HG02981 (cell line): ENCODE measurements around the gene RET.
A peak's percentile ranks its signal among the peaks of the same experiment; 100 is the strongest.

Source experiments
- ATAC-seq: cut with Tn5 transposase; IDR thresholded peaks from one replicate; pipeline ENCODE4 v1.9.1; 2021; ENCODE audit warnings: mild to moderate bottlenecking, moderate library complexity; ENCODE audit not compliant: unreplicated experiment

Gene RET

DNA sequence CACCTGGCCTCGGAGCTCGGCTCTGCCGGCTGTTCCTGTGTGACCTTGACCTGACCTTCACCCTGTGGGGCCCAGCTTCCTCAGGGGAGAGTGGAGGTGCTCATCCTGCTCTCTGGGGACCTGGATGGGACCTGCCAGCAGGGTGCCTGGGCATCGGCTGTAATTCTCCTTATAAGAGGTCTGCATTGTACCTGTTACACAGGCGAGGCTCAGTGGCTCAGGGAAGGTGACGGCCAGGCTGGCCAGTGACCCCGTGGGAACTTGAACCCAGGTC is 29.0 kb downstream of the RET start:
- no peak for ATAC-seq

DNA sequence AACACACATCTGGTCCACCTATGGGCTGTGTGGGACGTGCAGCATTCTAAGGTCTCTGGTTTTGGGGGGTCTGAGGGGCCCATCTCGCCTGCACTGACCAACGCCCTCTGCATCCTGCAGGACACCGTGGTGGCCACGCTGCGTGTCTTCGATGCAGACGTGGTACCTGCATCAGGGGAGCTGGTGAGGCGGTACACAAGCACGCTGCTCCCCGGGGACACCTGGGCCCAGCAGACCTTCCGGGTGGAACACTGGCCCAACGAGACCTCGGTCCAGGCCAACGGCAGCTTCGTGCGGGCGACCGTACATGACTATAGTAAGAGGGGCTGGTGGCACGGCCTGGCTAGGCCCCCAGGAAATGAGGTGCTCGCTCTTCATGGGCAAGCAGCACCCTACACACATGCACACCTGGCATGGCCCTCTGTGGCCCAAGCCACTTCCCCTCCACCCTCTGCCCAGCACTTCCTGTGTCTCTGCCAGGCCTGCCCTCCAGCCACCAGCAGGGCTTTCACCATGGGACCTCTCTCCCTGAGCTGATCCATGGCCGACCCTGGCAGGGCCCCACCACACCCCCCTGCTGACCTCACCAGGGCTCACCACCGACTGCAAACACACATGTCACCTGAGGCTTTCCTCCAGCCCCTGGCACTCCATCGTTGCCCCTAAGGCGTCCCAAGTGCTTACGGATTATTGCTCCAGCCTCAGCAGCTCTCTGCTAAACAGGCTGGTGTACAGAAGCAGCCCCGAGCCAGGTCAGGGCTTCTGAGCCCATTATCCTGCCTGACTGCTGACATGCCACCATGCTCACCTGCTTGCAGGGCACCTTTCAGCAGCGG is 29.6 kb downstream of the RET start:
- ATAC-seq: no peak

DNA sequence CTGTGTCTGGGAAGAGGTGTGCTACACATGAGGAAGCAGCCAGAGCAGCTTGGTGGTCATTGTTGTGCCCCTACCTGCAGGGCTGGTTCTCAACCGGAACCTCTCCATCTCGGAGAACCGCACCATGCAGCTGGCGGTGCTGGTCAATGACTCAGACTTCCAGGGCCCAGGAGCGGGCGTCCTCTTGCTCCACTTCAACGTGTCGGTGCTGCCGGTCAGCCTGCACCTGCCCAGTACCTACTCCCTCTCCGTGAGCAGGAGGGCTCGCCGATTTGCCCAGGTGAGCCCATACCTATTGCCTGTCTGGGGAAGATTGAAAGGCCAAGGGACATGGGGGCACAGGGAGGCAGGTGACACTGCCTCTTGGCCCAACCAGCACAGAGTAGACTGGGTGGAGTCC is 32.1 kb downstream of the RET start:
- ATAC-seq: no peak

DNA sequence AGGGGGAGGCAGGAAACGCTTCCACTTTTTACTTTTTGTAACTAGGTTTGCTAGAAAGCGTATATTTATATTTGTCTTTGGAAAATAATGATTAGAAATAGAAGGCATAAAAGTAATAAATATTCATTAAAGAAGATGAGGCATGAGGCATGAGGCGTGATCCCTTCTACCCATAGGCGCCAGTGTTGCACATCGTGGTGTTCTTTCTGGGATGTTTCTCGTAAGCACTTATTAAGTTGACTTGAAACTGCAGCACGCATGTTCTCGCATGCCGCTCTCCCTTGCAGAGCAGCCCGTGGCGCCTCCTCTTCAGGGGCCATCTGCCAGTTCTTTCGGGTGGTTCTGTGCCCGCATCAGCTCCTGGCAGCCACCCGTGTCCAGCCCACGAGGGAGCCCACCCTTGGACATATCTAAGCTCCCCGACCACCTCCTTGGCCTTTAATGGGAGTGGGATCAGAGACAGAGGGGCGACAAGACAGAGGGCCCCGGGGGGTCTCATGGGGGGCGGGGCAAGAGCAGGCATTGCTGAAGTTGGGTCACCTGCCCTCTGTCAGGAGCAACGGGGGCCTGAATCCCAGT is 32.9 kb downstream of the RET start:
- ATAC-seq: no peak

DNA sequence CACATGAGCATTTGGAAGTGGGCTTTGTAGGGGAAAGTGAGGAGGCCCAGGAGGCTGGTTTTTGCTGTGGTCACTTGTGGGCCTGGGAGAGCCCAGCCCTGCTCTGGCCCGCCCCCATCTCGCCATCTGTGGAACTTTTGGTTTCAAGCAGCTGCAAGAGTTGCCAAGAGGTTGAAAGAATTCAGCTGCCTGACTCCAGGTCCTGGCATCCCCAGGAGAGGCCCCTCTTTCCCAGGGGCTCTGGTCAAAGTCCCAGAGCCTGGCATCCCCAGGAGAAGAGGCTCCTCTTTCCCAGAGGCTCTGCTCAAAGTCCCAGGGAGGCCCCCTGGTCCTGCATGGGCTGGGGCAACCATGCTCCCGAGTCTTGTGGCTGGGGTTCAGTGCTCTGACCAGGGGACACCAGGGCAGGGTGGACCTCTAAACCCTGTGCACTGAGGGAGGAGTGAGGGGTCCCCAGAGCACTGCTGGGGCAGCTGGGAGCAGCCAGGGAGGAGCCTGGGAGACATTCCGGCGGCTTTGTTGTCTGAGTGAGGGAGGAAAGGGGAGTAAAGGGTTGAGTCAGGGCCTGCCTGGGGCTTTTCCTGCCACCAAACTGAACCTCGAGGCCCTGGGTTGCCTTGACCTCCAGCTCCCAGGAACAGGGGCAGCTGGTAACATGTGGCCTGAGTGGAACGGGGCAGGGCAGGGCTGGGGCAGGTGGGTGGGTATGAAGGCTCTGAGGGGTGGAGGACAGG is 33.6 kb downstream of the RET start:
- peak; percentile 42 for ATAC-seq

DNA sequence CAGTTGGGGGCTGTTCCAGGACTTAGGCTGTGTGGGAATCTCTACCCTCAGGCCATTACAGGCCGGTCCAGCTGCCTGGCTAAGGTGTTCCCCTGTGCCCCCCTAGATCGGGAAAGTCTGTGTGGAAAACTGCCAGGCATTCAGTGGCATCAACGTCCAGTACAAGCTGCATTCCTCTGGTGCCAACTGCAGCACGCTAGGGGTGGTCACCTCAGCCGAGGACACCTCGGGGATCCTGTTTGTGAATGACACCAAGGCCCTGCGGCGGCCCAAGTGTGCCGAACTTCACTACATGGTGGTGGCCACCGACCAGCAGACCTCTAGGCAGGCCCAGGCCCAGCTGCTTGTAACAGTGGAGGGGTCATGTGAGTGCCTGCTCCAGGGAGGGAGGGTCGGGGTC is 34.2 kb downstream of the RET start:
- ATAC-seq: no peak

DNA sequence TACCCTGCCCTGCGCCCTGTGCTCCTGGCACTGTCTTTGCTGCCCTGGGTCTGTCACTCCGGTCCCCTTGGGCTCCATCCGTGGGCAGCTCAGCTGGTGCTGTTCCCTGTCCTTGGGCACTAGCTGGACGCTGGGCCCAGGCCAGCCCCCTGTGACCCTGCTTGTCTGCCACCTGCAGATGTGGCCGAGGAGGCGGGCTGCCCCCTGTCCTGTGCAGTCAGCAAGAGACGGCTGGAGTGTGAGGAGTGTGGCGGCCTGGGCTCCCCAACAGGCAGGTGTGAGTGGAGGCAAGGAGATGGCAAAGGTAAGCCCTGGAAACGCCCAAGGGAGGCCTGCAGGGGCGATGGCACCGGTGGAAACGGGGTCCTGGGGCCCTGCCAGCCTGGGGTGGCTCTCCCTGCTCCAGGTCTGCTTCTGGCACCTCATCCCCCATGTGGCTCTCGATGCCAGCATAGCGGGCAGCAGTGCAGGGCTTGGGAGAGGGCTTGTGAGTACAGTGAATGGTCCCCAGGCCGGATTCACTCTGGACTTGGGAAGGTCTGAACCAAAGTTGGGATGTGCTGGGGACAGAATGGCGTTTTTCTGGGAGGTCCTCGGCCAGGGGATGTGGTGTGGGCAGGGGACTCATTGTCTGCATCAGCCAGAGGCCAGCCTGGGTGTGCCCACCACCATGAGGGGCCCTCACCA is 35.2 kb downstream of the RET start:
- ATAC-seq: no peak

DNA sequence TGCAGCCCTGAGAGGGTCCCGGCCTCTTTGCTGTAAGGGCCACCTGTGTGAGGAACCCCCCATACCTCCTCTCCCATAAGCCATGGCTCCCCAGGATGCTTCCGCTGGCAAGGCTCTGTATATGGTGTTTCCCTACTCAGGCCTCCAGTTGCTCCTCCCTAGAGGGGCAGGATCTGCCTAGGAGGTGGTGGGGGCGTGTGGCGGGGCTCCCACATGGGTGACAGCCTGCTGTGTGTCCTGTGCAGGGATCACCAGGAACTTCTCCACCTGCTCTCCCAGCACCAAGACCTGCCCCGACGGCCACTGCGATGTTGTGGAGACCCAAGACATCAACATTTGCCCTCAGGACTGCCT is 35.7 kb downstream of the RET start:
- no peak for ATAC-seq

DNA sequence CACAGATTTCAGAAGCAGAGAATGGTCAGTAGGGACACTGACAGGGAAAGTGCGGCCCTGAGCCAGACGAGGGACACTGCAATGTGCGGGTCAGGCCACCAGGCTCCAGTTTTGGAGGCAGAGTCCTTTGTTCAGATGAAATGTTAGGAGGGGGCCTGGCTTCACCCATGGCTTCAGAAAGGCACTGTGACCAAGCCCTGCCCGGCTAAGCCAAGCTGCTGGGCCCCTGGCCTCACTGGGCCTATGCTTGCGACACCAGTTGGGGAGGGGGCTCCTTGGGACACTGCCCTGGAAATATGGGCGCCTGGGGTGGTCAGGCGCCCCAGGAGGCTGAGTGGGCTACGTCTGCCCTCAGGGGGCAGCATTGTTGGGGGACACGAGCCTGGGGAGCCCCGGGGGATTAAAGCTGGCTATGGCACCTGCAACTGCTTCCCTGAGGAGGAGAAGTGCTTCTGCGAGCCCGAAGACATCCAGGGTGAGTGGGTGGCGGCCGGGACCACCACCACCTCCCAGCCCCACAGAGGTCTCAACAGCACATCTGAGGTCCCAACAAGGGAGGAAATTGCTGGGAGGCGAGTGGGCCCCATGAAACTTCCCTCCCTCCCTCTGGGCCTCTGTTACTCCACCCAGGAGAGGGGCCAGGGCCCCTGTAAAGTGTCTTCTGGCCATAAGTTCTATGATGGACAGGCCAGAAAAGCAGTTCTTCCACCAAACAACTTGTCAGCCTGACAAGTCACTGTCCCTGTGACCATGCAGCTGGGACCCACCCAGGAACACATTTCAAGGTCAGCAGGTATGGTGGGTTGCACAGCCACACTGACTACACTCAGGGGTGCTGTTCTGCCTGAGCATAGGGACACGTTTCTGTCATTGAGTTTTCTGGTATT is 36.6 kb downstream of the RET start:
- ATAC-seq: no peak

DNA sequence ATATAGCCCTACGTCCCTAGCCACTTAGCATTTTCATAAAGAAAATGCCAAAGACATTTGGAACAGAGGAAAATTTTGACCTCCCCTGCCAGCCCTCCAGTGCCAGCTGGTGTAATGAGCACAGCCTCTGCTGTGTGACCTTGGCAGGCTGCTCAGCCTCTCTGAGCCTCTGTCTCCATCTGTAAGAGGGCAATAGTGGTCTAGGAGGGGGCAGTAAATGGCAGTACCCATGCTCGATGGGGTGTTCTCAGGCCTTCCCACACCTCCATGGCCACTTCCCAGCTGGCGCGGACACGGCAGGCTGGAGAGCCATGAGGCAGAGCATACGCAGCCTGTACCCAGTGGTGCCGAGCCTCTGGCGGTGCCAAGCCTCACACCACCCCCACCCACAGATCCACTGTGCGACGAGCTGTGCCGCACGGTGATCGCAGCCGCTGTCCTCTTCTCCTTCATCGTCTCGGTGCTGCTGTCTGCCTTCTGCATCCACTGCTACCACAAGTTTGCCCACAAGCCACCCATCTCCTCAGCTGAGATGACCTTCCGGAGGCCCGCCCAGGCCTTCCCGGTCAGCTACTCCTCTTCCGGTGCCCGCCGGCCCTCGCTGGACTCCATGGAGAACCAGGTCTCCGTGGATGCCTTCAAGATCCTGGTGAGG is 37.3 kb downstream of the RET start:
- no peak for ATAC-seq

DNA sequence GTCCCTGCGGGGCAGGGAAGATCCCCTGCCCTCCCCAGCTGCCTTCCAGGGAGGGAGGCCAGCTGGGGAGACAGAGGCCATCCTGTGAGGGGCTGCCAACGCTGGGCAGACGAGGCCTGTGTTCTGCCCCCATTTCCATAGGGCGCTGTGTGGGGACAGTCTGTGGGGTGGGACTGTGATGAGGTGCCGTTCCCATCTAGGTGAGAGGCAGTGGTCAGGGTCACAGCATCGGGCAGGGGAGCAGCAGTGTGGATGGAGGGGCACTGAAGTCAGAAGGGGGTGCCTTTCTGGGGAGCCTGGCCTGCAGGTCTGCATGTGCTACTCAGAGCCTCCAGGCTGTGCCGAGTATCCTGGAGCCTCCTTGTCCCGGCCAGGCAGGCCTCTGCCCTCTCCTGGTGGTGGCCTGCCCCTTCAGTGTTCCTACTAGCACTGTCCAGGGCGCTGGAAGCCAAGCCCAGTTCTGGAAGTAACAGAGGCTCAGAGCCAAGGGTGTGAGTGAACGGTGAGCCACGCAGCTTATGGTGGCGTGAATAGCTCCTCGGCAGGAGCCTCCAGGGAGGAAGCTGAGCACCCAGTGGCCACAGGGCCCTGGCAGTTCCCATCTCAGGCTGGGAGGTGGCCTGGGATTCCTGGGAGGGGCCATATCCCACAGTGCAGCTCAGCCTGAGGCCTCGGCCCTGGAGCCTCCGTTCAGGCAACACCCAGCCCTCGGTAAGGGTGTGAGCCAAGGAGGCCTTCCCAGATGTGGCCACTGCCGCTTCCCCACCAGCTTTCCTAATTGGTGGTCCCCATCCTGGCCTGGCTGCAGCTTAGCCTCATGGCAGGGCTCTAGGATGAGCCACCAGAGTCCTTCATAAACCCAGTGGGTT is 38.1 kb downstream of the RET start:
- ATAC-seq: no peak

DNA sequence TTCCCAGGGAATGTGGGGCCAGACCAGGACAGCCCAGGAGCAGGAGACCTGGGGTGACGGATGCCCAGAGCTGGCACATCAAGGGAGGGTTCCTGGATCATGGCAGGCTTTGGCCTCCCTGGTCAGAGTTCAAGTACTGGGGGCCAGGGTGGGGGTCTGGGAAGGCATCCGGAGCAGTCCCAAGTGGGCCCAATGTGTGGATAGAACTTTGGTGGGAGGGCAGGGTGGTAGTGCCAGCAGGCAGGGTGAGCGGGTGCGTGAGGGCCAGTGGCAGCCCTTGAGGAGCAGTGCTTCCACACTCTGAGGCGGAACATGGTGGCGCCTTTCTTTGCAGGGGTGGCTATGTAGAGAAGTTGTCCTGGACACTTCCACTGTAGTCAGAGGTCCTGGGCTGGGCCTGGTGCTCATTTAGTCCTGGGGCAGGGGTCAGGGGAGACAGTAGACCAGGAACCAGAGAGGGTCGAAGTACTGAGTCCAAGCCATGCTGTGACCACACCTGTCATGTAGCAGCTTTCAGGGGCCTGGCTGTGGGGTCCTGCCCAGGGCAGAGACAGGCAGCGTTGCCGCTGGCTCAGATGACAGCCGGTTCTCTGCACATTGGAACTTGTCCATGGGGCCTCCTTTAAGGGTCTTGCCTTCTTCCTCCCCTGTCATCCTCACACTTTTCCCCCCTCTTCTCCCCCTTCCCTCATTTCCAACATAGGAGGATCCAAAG is 39.2 kb downstream of the RET start:
- ATAC-seq: no peak

DNA sequence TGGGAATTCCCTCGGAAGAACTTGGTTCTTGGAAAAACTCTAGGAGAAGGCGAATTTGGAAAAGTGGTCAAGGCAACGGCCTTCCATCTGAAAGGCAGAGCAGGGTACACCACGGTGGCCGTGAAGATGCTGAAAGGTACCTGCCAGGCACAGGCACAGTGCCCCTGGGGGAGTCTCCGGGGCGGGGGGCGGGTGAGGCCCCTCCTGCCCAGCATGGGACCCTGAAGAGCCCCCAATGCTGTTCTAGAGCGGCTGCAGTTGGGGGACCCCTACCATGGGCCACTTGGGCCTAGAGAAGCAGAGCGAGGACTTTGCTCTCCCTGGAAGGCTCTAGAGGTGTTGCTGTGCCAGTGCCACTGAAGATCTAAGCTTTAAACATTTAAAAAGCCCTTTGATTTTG is 39.7 kb downstream of the RET start:
- no peak for ATAC-seq

DNA sequence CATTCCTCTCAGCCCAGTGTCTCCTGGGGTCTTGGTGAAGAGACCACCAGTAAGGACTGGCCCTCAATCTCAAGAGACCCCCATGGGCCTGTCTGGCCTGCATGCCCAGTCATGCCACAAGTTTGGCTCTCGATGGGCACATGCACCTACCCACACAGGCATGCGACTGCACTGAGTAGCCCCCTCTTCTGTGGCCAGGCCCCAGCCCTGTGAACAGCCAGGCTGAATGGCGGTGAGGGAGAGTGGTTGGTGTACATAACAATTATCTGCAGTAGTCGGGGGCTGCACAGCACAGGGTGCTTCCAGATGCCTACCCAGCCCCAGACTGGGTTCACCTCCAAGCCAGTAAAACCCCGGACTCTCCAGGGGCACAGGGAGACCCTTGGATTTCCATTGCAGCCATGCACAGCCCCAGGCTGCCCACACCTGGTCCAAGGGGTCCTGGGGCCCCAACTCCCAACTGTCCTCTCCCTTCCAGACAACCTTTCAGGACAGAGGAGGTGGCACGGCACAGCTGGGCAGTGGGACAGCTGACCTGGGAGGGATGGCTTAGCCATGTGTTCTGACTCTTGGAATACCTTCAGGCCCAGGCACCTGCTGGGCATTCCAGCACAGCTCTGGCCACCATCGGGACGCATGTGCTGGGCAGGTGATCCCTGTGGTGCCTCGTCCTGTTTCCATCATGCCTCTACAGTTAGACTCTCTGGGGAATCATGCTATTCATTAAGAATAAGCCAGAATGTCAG is 40.3 kb downstream of the RET start:
- ATAC-seq: no peak

DNA sequence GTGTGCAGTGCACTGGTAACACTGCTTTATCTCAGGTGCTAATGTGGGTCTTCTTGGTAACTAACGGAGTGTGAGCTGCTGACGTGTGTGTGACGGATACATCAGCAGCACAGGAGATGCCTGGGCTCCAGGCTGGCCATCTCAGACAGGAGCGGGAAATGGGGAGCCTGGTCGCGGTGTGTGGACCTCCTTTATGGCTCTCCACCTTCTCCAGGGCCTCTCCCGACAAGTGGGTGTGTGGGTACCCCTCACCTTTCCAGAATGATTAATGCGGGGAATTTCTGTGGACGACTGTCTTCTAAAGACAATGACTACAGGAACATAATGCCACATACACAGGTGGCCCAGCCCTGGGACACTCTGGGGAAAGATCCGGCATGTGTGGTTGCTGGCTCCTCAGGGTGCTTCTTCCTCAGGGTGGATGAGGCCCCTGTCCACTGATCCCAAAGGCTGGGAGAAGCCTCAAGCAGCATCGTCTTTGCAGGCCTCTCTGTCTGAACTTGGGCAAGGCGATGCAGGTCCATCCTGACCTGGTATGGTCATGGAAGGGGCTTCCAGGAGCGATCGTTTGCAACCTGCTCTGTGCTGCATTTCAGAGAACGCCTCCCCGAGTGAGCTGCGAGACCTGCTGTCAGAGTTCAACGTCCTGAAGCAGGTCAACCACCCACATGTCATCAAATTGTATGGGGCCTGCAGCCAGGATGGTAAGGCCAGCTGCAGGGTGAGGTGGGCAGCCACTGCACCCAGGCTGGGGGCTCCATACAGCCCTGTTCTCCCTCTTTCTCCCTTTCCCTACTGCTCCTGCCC is 41.1 kb downstream of the RET start:
- no peak for ATAC-seq

DNA sequence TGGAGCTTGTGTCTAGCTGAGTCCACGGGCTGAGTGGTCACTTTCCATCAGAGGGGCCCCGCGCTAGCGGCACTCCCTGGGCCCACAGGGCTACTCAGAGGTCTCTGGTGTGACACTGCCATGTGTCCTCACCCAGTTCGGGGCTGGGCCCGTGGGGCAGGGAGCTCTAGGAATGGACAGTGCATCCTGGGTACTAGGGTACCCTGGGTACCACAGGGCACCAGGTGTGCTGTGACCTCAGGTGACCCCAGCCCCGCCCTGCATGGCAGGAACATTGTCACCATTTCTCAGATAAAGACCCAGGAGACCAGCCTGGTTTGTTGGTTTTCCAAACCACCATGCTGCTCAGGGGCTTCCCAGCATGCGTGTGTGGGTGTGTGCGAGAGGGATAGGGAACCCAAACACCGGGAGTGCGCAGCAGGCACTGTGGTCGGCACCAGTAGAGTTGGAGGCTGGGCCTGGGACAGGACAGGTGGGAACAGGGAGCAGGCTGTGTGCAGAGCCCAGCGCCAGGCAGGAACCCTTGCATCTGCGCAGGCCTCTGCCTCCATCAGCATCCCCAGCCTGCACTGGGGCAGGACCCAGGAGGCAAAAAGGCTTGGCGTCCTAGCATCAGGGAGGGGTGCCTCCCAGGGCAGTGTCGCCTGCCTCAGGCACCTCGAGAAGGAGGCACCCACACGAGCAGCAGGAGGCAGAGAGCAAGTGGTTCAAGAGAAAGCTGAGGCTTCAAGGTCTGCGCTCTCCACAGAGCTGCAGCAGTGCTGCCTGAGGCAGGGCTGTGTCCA is 42.0 kb downstream of the RET start:
- ATAC-seq: no peak
